GM18505 (cell line): ENCODE results near the gene PTPN2.
A peak's percentile ranks its signal among the peaks of the same experiment; 100 is the strongest.

Source experiments
- ATAC-seq: cut with Tn5 transposase; IDR thresholded peaks from one replicate; pipeline ENCODE4 v1.9.1; 2021; ENCODE audit not compliant: unreplicated experiment
- POLR2A ChIP-seq: IDR thresholded peaks from 4 replicates; pipeline ENCODE4 v1.6.1; 2011; ENCODE audit warnings: borderline replicate concordance; ENCODE audit not compliant: insufficient read depth, insufficient read length; ENCODE audit errors: extremely low read depth

The PTPN2 gene

GRCh38 chr18:12840382-12840781 lies 43.7 kb downstream of the PTPN2 start:
- TF ChIP-seq POLR2A, result no peak
- ATAC-seq, result no peak

DNA sequence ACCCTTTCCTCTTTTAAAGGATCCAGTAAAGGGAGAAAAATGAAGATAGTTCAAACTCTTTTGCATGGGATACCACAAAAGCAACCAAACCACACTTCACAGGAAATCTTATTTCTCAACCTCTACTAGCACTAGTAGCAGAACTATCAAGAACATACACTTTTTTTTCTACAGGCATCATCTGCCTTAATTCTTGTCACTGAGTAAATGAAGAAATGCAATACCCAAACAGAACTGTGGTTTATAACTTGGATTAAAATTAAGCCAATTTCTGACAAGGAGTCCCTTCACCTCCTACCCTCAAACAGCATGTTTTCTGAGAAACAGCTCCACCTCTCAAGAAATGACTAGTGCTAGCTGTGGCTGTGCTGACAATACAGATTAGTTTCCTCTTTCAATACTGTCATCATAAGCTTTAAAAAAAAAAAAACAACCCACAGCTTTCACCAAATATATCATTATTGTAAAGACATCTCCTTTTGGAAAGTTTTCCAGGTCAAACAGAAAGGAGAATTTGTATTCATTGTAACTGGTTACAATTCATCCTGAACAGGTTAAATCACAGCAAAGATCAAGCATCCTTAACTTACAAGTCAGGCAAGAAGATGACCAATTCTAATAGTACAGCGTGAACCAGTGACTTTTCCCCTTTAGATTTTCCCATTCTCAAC lies 44.4 kb downstream of the PTPN2 start:
- peak; percentile 54 for ATAC-seq
- TF ChIP-seq POLR2A, result no peak

DNA sequence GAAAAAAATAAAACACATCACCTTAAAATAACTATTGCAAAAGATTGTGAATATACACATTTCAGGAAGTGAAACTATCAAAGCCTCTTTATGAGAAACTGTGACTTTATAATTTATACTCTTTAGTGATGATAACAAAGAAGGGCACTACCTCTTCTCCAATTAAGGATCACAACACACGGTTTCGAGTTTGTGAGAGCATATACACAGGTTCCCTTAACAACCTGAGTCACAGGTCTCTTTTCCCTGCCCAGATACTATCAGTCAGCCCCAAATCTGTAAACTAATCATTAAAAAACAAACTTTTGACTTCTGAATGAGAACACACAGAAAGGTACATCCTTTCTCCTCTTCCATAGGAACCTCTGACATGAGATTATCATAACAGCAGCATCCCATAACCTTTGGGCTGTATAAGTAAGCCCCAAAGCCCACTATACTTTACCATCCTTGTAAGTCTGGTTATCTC lies 44.9 kb downstream of the PTPN2 start:
- TF ChIP-seq POLR2A, result no peak
- ATAC-seq, result peak; percentile 52

- peak; percentile 28 for ATAC-seq
- TF ChIP-seq POLR2A, result peak; percentile 31
Measured at GRCh38 chr18:12838178-12838634, 45.8 kb downstream of the PTPN2 start.

GRCh38 chr18:12837747-12838146 lies 46.3 kb downstream of the PTPN2 start:
- no peak for TF ChIP-seq POLR2A
- ATAC-seq, result no peak

DNA sequence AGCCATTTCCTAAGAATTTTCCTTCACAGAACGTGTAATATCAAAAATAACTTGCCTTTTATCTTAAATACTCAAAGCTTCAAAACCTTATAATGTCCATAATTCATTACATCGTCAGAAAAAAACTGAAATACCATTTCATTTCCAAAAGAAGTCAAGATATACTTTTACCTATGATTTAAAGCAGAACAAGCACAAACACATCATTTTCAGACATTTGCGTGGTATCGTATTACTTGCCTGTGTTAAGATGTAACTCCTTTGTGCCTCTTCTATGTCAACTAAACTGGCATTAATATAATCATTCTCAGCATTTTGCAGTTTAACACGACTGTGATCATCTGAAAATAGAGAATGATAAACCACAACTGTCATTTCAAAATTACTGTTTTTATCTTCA lies 47.5 kb downstream of the PTPN2 start:
- no peak for ATAC-seq
- TF ChIP-seq POLR2A, result no peak

- no peak for ATAC-seq
Measured at GRCh38 chr18:12828116-12829051, 55.7 kb downstream of the PTPN2 start.

GRCh38 chr18:12827588-12827987 lies 56.4 kb downstream of the PTPN2 start:
- no peak for TF ChIP-seq POLR2A
- ATAC-seq, result no peak

More at GRCh38 chr18:12828116-12829051, 55.7 kb downstream of the PTPN2 start:
- no peak for TF ChIP-seq POLR2A

DNA sequence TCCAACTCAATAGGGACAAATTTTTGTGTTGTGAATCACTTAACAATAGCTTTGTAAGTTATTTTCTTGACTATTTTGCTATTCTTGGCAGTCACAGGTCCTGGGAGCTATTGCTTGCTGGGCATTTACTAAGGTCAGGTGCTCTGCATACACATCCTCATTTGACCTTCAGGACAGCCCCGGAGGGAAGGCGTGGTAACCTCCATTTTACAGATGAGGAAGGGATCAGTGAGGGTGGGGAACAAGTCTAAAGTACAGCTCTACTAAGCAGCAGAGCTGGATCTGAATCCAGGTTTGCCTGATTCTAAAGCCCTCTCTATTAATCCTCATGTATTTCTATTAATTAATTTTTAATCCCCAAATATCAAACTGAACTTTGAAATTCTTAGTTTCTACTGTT lies 58.8 kb downstream of the PTPN2 start:
- ATAC-seq, result no peak
- no peak for TF ChIP-seq POLR2A

- no peak for ATAC-seq
- no peak for TF ChIP-seq POLR2A
Measured at GRCh38 chr18:12823892-12824291, 60.1 kb downstream of the PTPN2 start.

- ATAC-seq, result no peak
Measured at GRCh38 chr18:12821408-12821807, 62.6 kb downstream of the PTPN2 start.

GRCh38 chr18:12820506-12820905 lies 63.5 kb downstream of the PTPN2 start:
- ATAC-seq, result no peak
- no peak for TF ChIP-seq POLR2A

More at GRCh38 chr18:12821408-12821807, 62.6 kb downstream of the PTPN2 start:
- TF ChIP-seq POLR2A, result no peak

GRCh38 chr18:12819841-12820240 lies 64.2 kb downstream of the PTPN2 start:
- no peak for ATAC-seq
- TF ChIP-seq POLR2A, result no peak
